Stimulated activated CD8-positive, alpha-beta memory T cell treated with anti-CD3 and anti-CD28 coated beads, Interleukin-2, amount 100 ng/mL, for 1 hour (primary cell): ENCODE results near the gene MED13L.

Experiments
- DNase-seq, 2 donors: peaks; one replicate each; pipeline ENCODE4 v3.0.0-alpha.2; 2020; ENCODE audit warnings: low read depth in 2 of 2

Gene MED13L

GRCh38 chr12:115973968-115974724, 303.3 kb downstream of the MED13L start:
- DNase-seq: no peak

- no peak for DNase-seq
These were observed 304.4 kb downstream of the MED13L start for GRCh38 chr12:115973066-115973465.

GRCh38 chr12:115972241-115972640, 305.3 kb downstream of the MED13L start:
- no peak for DNase-seq

GRCh38 chr12:115968211-115968610, 309.3 kb downstream of the MED13L start:
- no peak for DNase-seq

- no peak for DNase-seq
These were observed 311.1 kb downstream of the MED13L start for GRCh38 chr12:115966376-115966775.

GRCh38 chr12:115964626-115965025, 312.9 kb downstream of the MED13L start:
- DNase-seq: no peak

- no peak for DNase-seq
These were observed 313.3 kb downstream of the MED13L start for GRCh38 chr12:115964214-115964613.

- no peak for DNase-seq
These were observed 315.3 kb downstream of the MED13L start for GRCh38 chr12:115962216-115962615.

GRCh38 chr12:115960868-115961802, 316.4 kb downstream of the MED13L start:
- DNase-seq: no peak

GRCh38 chr12:115957686-115958290, 319.7 kb downstream of the MED13L start:
- DNase-seq: no peak

GRCh38 chr12:115956659-115957058, 320.8 kb downstream of the MED13L start:
- DNase-seq: no peak

- DNase-seq: no peak
These were observed 321.3 kb downstream of the MED13L start for GRCh38 chr12:115956236-115956635.

GRCh38 chr12:115953450-115953849, 324.0 kb downstream of the MED13L start:
- no peak for DNase-seq

- DNase-seq: no peak
These were observed 324.5 kb downstream of the MED13L start for GRCh38 chr12:115953031-115953430.

GRCh38 chr12:115950959-115951358, 326.5 kb downstream of the MED13L start:
- DNase-seq: no peak

GRCh38 chr12:115949675-115950074, 327.8 kb downstream of the MED13L start:
- no peak for DNase-seq

- no peak for DNase-seq
These were observed 329.8 kb downstream of the MED13L start for GRCh38 chr12:115947696-115948062.

- DNase-seq: no peak
These were observed 330.4 kb downstream of the MED13L start for GRCh38 chr12:115946867-115947695.

GRCh38 chr12:115946092-115946491, 331.4 kb downstream of the MED13L start:
- no peak for DNase-seq

GRCh38 chr12:115945491-115945885, 332.0 kb downstream of the MED13L start:
- DNase-seq: no peak

GRCh38 chr12:115944837-115945490, 332.5 kb downstream of the MED13L start:
- no peak for DNase-seq
